SK-N-SH treated with all-trans-retinoic acid at 6 μM for 48 hours (cell line): ENCODE results near the gene TNFRSF4.

Source experiments
- ATAC-seq: fragments of 200-7000 bp; cut with Tn5 transposase; 3 replicates; pipeline ENCODE4 v1.9.1; 2020; ENCODE audit warnings: mild to moderate bottlenecking, moderate library complexity
- ARNTL ChIP-seq: fragments of 450-650 bp; formaldehyde crosslinking; IDR thresholded peaks from 2 replicates; pipeline ENCODE4 v1.5.0; 2020; ENCODE audit warnings: low read depth, mild to moderate bottlenecking, moderate library complexity, borderline replicate concordance
- BACH2 ChIP-seq: fragments of 250-450 bp; sonication (Bioruptor Pico); IDR thresholded peaks from 2 replicates; pipeline ENCODE4 v1.9.0; 2021; ENCODE audit warnings: mild to moderate bottlenecking, borderline replicate concordance
- CSDC2 ChIP-seq: fragments of 250-450 bp; sonication (Bioruptor Pico); IDR thresholded peaks from 2 replicates; pipeline ENCODE4 v1.5.0; 2020; ENCODE audit warnings: mild to moderate bottlenecking, moderate library complexity
- CSRNP3 ChIP-seq: fragments of 250-450 bp; sonication (Bioruptor Pico); IDR thresholded peaks from 2 replicates; pipeline ENCODE4 v1.5.1; 2021; ENCODE audit warnings: mild to moderate bottlenecking, moderate library complexity
- ESRRG ChIP-seq: fragments of 250-450 bp; sonication (Bioruptor Pico); IDR thresholded peaks from 2 replicates; pipeline ENCODE4 v1.6.1; 2021; ENCODE audit warnings: mild to moderate bottlenecking
- ISL1 ChIP-seq: fragments of 250-450 bp; sonication (Bioruptor Pico); IDR thresholded peaks from 2 replicates; pipeline ENCODE4 v2.1.2; 2022; ENCODE audit warnings: mild to moderate bottlenecking, moderate library complexity
- OSR1 ChIP-seq: fragments of 250-450 bp; sonication (Bioruptor Pico); IDR thresholded peaks from 2 replicates; pipeline ENCODE4 v1.8.0; 2022; ENCODE audit warnings: moderate library complexity, mild to moderate bottlenecking, inconsistent platforms
- PATZ1 ChIP-seq: fragments of 250-450 bp; sonication (Bioruptor Pico); IDR thresholded peaks from 2 replicates; pipeline ENCODE4 v1.8.0; 2020; ENCODE audit warnings: mild to moderate bottlenecking, moderate library complexity, borderline replicate concordance
- PPARA ChIP-seq: fragments of 250-450 bp; sonication (Bioruptor Pico); IDR thresholded peaks from 2 replicates; pipeline ENCODE4 v1.5.0; 2020; ENCODE audit warnings: mild to moderate bottlenecking, borderline replicate concordance
- RARB ChIP-seq: fragments of 250-450 bp; sonication (Bioruptor Pico); IDR thresholded peaks from 2 replicates; pipeline ENCODE4 v1.8.0; 2021; ENCODE audit warnings: mild to moderate bottlenecking, moderate library complexity
- SNAI2 ChIP-seq: fragments of 250-450 bp; sonication (Bioruptor Pico); IDR thresholded peaks from 2 replicates; pipeline ENCODE4 v1.5.0; 2020; ENCODE audit warnings: mild to moderate bottlenecking, moderate library complexity
- TCF4 ChIP-seq: fragments of 250-450 bp; sonication (Bioruptor Pico); IDR thresholded peaks from 2 replicates; pipeline ENCODE4 v1.8.0; 2021; ENCODE audit warnings: mild to moderate bottlenecking, moderate library complexity, borderline replicate concordance
- TOX ChIP-seq: fragments of 250-450 bp; sonication (Bioruptor Pico); IDR thresholded peaks from 2 replicates; pipeline ENCODE4 v1.8.0; 2021; ENCODE audit warnings: mild to moderate bottlenecking, moderate library complexity, borderline replicate concordance
- TSHZ2 ChIP-seq: fragments of 250-450 bp; sonication (Bioruptor Pico); IDR thresholded peaks from 2 replicates; pipeline ENCODE4 v1.5.0; 2020; ENCODE audit warnings: mild to moderate bottlenecking, moderate library complexity
- ZFP3 ChIP-seq: fragments of 250-450 bp; sonication (Bioruptor Pico); IDR thresholded peaks from 2 replicates; pipeline ENCODE4 v1.5.0; 2020; ENCODE audit warnings: mild to moderate bottlenecking, moderate library complexity
- ZFP30 ChIP-seq: fragments of 450-650 bp; formaldehyde crosslinking; IDR thresholded peaks from 2 replicates; pipeline ENCODE4 v1.5.0; 2022; ENCODE audit warnings: mild to moderate bottlenecking, moderate library complexity
- ZNF565 ChIP-seq: fragments of 450-650 bp; formaldehyde crosslinking; conservative IDR thresholded peaks from 2 replicates; pipeline ENCODE4 v1.5.0; 2020; ENCODE audit warnings: low read depth, mild to moderate bottlenecking, moderate library complexity
- ZNF70 ChIP-seq: fragments of 450-650 bp; formaldehyde crosslinking; IDR thresholded peaks from 2 replicates; pipeline ENCODE4 v1.5.0; 2020; ENCODE audit warnings: mild to moderate bottlenecking, moderate library complexity
- ZNF8 ChIP-seq: fragments of 450-650 bp; formaldehyde crosslinking; IDR thresholded peaks from 2 replicates; pipeline ENCODE4 v1.5.0; 2020; ENCODE audit warnings: mild to moderate bottlenecking, moderate library complexity
- TF ChIP-seq, protein P1 (sequence below): fragments of 250-450 bp; sonication (Bioruptor Pico); IDR thresholded peaks from 2 replicates; pipeline ENCODE4 v1.5.1; 2020; ENCODE audit warnings: low read depth, mild to moderate bottlenecking, moderate library complexity
- TF ChIP-seq, protein P2 (sequence below): fragments of 250-450 bp; sonication (Bioruptor Pico); IDR thresholded peaks from 2 replicates; pipeline ENCODE4 v1.8.0; 2021; ENCODE audit warnings: low read depth, mild to moderate bottlenecking, moderate library complexity, borderline replicate concordance

TNFRSF4 gene

DNA sequence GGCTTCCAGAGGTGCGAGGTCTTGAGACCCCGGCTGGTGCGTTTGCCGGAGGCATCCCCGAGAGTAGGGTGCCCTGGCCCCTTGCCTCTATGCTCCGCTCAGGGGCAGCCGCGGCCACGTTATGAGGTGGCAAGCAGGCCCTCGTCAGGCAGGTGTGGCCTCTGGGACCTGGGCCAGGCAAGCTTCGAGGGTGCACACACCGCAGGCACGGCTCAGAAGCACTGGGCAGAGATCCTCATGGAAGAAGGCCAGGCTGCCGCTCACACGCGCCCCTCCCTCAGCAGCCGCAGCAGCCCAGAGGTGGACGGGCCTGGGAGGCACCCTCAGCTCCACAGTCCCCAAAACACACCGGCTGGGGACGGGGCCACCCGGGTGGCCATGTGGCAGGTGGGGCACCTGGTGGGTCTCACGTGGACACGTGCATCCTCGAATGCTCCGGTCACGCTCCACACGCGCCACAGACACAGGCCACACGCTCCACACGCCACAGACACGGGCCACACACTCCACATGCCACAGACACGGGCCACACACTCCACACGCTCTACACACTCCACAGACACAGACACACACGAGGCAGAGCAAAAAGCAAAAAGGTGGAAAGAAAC is 11.4 kb upstream of the TNFRSF4 start:
- ATAC-seq = no peak
- TF ChIP-seq SNAI2 (CRISPR knock-in tag) = no peak
- TF ChIP-seq CSRNP3 = no peak
- TF ChIP-seq ZFP30 = no peak
- no peak for TF ChIP-seq TSHZ2 (CRISPR knock-in tag)
- TF ChIP-seq RARB (CRISPR knock-in tag) = no peak
- no peak for TF ChIP-seq PPARA
- TF ChIP-seq CSDC2 (CRISPR knock-in tag) = no peak
- no peak for TF ChIP-seq ZNF8 (CRISPR knock-in tag)
- TF ChIP-seq, protein P1, sequence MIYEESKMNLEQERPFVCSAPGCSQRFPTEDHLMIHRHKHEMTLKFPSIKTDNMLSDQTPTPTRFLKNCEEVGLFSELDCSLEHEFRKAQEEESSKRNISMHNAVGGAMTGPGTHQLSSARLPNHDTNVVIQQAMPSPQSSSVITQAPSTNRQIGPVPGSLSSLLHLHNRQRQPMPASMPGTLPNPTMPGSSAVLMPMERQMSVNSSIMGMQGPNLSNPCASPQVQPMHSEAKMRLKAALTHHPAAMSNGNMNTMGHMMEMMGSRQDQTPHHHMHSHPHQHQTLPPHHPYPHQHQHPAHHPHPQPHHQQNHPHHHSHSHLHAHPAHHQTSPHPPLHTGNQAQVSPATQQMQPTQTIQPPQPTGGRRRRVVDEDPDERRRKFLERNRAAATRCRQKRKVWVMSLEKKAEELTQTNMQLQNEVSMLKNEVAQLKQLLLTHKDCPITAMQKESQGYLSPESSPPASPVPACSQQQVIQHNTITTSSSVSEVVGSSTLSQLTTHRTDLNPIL (CRISPR knock-in tag) = no peak
- no peak for TF ChIP-seq ISL1 (CRISPR knock-in tag)
- no peak for TF ChIP-seq PATZ1 (CRISPR knock-in tag)
- TF ChIP-seq ZFP3 (CRISPR knock-in tag) = no peak
- no peak for TF ChIP-seq ZNF565 (CRISPR knock-in tag)
- TF ChIP-seq BACH2 = no peak
- no peak for TF ChIP-seq ESRRG (CRISPR knock-in tag)
- TF ChIP-seq TCF4 = no peak
- TF ChIP-seq, protein P2, sequence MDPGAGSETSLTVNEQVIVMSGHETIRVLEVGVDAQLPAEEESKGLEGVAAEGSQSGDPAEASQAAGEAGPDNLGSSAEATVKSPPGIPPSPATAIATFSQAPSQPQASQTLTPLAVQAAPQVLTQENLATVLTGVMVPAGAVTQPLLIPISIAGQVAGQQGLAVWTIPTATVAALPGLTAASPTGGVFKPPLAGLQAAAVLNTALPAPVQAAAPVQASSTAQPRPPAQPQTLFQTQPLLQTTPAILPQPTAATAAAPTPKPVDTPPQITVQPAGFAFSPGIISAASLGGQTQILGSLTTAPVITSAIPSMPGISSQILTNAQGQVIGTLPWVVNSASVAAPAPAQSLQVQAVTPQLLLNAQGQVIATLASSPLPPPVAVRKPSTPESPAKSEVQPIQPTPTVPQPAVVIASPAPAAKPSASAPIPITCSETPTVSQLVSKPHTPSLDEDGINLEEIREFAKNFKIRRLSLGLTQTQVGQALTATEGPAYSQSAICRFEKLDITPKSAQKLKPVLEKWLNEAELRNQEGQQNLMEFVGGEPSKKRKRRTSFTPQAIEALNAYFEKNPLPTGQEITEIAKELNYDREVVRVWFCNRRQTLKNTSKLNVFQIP (CRISPR knock-in tag) = no peak
- no peak for TF ChIP-seq ZNF70 (CRISPR knock-in tag)
- no peak for TF ChIP-seq OSR1 (CRISPR knock-in tag)
- TF ChIP-seq, all 23 proteins: peak for 0

GRCh38 chr1:1223891-1224290 is 9.9 kb upstream of the TNFRSF4 start:
- ATAC-seq = no peak
- no peak for TF ChIP-seq ZNF8 (CRISPR knock-in tag)
- TF ChIP-seq, protein P1 (CRISPR knock-in tag) = no peak
- no peak for TF ChIP-seq TSHZ2 (CRISPR knock-in tag)
- no peak for TF ChIP-seq ZFP3 (CRISPR knock-in tag)
- TF ChIP-seq CSDC2 (CRISPR knock-in tag) = no peak
- no peak for TF ChIP-seq TOX
- no peak for TF ChIP-seq PPARA
- no peak for TF ChIP-seq ARNTL (CRISPR knock-in tag)
- TF ChIP-seq TCF4 = no peak
- no peak for TF ChIP-seq RARB (CRISPR knock-in tag)
- no peak for TF ChIP-seq SNAI2 (CRISPR knock-in tag)
- no peak for TF ChIP-seq PATZ1 (CRISPR knock-in tag)
